PC-9 (cell line): ENCODE data around the gene SCAPER. TPM values are rescaled to one million over a fixed set of nuclear protein-coding genes. Genes with fewer than 3 reads are reported as not detected.

Experiments
- BruUV-seq: library from RNA; stranded (reverse); fragments of 400-500 nt; replicated peaks from 2 replicates; lab custom pipeline; 2021; lab: Mats Ljungman, UMichigan
- CTCF ChIA-PET: fragments of 300-600 bp; sonication (Branson Sonifier 250); formaldehyde crosslinking; loops from one replicate; lab custom pipeline; 2022; ENCODE audit warnings: antibody characterized with exemption; lab: Charles Lee
- POLR2A ChIA-PET: fragments of 300-600 bp; sonication (Branson Sonifier 250); formaldehyde crosslinking; loops from one replicate; lab custom pipeline; 2022; ENCODE audit warnings: antibody characterized with exemption; ENCODE audit not compliant: unreplicated experiment; lab: Charles Lee
- DNase-seq, 2 experiments: peaks; one replicate each; pipeline versions ENCODE4 v3.0.0 to v3.0.0-alpha.2; 2015 to 2022; ENCODE audit warnings: mixed read lengths in 1 of 2
- H2AFZ ChIP-seq: fragments of 200-600 bp; sonication (generic); 2 replicates; pipeline ENCODE4 v1.8.1; 2017; ENCODE audit warnings: antibody characterized with exemption
- H3F3A ChIP-seq: fragments of 200-600 bp; sonication (generic); 2 replicates; pipeline ENCODE4 v1.8.1; 2017; ENCODE audit warnings: antibody characterized with exemption, mild to moderate bottlenecking, low read depth; ENCODE audit not compliant: insufficient read depth
- H3K27ac ChIP-seq: fragments of 200-600 bp; sonication (generic); 2 replicates; pipeline ENCODE4 v1.6.1; 2016; ENCODE audit warnings: mixed run types
- H3K27me3 ChIP-seq: fragments of 200-600 bp; sonication (generic); 2 replicates; pipeline ENCODE4 v1.6.1; 2016; ENCODE audit warnings: low read depth, mixed run types; ENCODE audit not compliant: insufficient read depth
- H3K36me3 ChIP-seq: fragments of 200-600 bp; sonication (generic); 2 replicates; pipeline ENCODE4 v1.6.1; 2016; ENCODE audit warnings: low read depth, mixed run types
- H3K4me1 ChIP-seq: fragments of 200-600 bp; sonication (generic); replicated peaks from 2 replicates; pipeline ENCODE4 v1.6.1; 2016; ENCODE audit warnings: mixed run types; ENCODE audit not compliant: insufficient read depth
- H3K4me2 ChIP-seq: fragments of 200-600 bp; sonication (generic); 2 replicates; pipeline ENCODE4 v1.6.1; 2017; ENCODE audit warnings: mixed run types
- H3K4me3 ChIP-seq: fragments of 200-600 bp; sonication (generic); 2 replicates; pipeline ENCODE4 v1.6.1; 2016; ENCODE audit warnings: mixed run types
- H3K79me2 ChIP-seq: fragments of 200-600 bp; sonication (generic); 2 replicates; pipeline ENCODE4 v1.6.1; 2017; ENCODE audit warnings: low read depth, mixed run types
- H3K9me2 ChIP-seq: fragments of 200-600 bp; sonication (generic); 2 replicates; pipeline ENCODE4 v1.8.1; 2017; ENCODE audit warnings: mild to moderate bottlenecking; ENCODE audit not compliant: insufficient read depth
- H3K9me3 ChIP-seq: fragments of 200-600 bp; sonication (generic); 2 replicates; pipeline ENCODE4 v1.8.1; 2016; ENCODE audit warnings: low read depth; ENCODE audit not compliant: insufficient read depth
- H4K20me1 ChIP-seq: fragments of 200-600 bp; sonication (generic); 2 replicates; pipeline ENCODE4 v1.8.1; 2017; ENCODE audit not compliant: insufficient read depth
- EZH2 ChIP-seq: fragments of 200-600 bp; sonication (generic); IDR thresholded peaks from 2 replicates; pipeline ENCODE4 v1.8.0; 2017; ENCODE audit warnings: antibody characterized with exemption, low read depth
- intact Hi-C: fragments of 100-400 bp; cut with micrococcal nuclease; formaldehyde crosslinking; loops from one replicate; pipeline ENCODE4 v1.10.0; 2022; ENCODE audit not compliant: unreplicated experiment
- total RNA-seq: library from RNA; stranded (reverse); gene quantifications from 2 replicates; pipeline ENCODE4 v1.2.3, GENCODE V29; 2021
- TF ChIP-seq, protein P1 (sequence below): fragments of 200-600 bp; sonication (generic); conservative IDR thresholded peaks from 2 replicates; pipeline ENCODE4 v1.6.1; 2017; ENCODE audit warnings: mixed run types, antibody characterized with exemption, mild to moderate bottlenecking, moderate library complexity

Gene SCAPER
- total RNA-seq, 1 experiment from 2014 or later, result 18.7 TPM

DNA sequence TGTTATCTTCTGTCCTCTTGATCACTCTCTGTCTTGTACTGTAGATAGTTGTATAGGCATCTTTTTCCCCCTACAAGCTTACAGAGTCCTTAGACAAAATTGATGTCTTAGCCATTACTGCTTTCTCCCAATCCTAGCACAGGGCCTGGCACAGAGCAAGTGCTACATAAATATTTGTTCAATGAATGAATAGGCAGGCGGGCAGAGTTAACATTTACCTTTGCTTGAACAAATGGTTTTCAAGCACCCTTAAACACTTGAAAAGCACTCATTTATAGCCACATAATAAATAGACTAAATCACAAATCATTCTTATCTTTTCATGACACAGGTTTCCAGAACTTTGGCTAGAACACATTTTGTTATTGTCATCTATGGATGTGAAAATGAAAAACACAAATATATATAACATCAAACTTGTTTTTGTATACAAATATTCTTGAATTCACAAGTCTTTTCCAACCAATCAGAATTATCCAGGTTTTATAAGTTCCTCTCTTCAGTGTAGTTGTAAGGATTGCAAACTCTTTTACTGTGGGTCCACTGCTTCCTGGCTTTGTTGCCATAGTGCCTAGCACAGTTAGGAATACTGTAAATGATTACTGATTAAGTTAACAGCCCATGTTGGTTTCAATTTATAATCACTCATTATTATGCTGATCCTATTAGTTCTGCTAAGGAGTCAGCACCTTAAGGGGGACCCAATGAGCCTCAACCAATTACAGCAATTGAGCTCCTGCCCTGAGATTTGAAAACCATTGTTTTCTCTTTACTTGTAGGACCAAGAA is 506.6 kb downstream of the SCAPER start:
- Histone ChIP-seq H2AFZ (no peak overlapping the region), H3K36me3 (no peaks in the 10 kb centered on the region), H3K4me2 (no peak overlapping the region), H4K20me1 (no peaks in the 10 kb centered on the region), H3K79me2 (no peaks in the 10 kb centered on the region), H3K4me1 (0 out of 2 replicates have a peak, but pooled peaks cover 4% of the 10 kb centered on the region), H3F3A (no peaks in the 10 kb centered on the region), H3K9me3 (no peaks in the 10 kb centered on the region), H3K27ac (no peak overlapping the region), H3K4me3 (no peak overlapping the region), H3K9me2 (no peaks in the 10 kb centered on the region), H3K27me3 (no peaks in the 10 kb centered on the region)
- ChIA-PET CTCF (no interaction called here), POLR2A (no interaction called here)
- intact Hi-C loops, result no loop called here
- no peak for DNase-seq
- TF ChIP-seq, protein P1, sequence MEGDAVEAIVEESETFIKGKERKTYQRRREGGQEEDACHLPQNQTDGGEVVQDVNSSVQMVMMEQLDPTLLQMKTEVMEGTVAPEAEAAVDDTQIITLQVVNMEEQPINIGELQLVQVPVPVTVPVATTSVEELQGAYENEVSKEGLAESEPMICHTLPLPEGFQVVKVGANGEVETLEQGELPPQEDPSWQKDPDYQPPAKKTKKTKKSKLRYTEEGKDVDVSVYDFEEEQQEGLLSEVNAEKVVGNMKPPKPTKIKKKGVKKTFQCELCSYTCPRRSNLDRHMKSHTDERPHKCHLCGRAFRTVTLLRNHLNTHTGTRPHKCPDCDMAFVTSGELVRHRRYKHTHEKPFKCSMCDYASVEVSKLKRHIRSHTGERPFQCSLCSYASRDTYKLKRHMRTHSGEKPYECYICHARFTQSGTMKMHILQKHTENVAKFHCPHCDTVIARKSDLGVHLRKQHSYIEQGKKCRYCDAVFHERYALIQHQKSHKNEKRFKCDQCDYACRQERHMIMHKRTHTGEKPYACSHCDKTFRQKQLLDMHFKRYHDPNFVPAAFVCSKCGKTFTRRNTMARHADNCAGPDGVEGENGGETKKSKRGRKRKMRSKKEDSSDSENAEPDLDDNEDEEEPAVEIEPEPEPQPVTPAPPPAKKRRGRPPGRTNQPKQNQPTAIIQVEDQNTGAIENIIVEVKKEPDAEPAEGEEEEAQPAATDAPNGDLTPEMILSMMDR, result no peak
- TF ChIP-seq EZH2, result no peak
- BruUV-seq, result no TSS peak

DNA sequence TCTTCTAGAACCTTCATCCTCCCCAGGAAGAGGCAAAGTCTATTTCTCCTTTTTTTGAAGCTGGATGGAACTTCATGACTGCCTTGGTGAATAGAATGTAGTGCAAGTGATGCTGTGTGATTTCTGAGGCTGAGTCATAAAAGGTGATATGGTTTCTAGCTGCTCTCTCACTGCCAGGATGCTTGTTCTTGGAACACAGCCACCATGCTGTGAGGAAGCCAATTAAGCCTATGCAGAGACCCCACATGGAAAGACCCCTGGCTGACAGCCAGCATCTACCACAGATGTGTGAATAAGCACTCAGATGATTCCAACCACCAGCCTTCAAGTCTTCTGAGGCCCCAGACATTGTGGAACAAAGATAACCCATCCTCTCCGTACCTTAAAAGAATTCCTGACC is 511.5 kb downstream of the SCAPER start:
- H3K27me3 ChIP-seq, result no peaks in the 10 kb centered on the region
- H3K4me1 ChIP-seq, result peaks cover 12% of the 10 kb centered on the region
- POLR2A ChIA-PET, result no interaction called here
- H4K20me1 ChIP-seq, result no peaks in the 10 kb centered on the region
- H3F3A ChIP-seq, result peaks cover 5% of the 10 kb centered on the region; the same call in 1 of the 2 replicates
- H3K36me3 ChIP-seq, result no peaks in the 10 kb centered on the region
- no peaks in the 10 kb centered on the region for H3K9me2 ChIP-seq
- H3K4me2 ChIP-seq, result no peak overlapping the region
- intact Hi-C loops, result no loop called here
- H3K4me3 ChIP-seq, result no peak overlapping the region
- CTCF ChIA-PET, result no interaction called here
- no peak for DNase-seq
- H3K79me2 ChIP-seq, result no peaks in the 10 kb centered on the region
- no peak overlapping the region for H3K27ac ChIP-seq
- BruUV-seq, result no TSS peak
- no peak overlapping the region for H2AFZ ChIP-seq
- H3K9me3 ChIP-seq, result no peaks in the 10 kb centered on the region
- TF ChIP-seq, protein P1, result no peak
- TF ChIP-seq EZH2, result no peak

DNA sequence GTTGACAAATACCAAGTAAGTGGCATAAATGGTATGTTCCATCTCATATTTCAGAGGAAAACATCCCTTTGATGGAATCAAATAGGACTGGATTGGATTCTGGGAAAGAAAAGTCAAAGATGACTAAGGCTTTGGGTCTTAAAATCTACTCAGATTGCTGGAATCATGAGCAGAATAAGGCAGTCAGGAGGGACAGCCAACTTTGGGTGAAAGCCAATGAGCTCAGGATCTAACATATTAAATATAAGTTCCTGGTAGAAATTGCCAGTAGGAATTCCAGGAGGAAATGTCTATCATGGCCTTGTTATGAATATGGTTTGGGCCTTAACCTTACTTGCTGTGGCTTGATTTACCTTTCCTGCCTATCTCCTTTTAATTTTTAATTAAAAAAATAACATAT is 513.3 kb downstream of the SCAPER start:
- BruUV-seq, result no TSS peak
- Histone ChIP-seq H3K9me3 (no peaks in the 10 kb centered on the region), H3K36me3 (no peaks in the 10 kb centered on the region), H2AFZ (no peak overlapping the region), H3K79me2 (no peaks in the 10 kb centered on the region), H3K4me1 (peaks cover 12% of the 10 kb centered on the region), H3K27me3 (no peaks in the 10 kb centered on the region), H3K4me3 (no peak overlapping the region), H4K20me1 (no peaks in the 10 kb centered on the region), H3K4me2 (no peak overlapping the region), H3K9me2 (no peaks in the 10 kb centered on the region), H3F3A (peaks cover 5% of the 10 kb centered on the region; the same call in 1 of the 2 replicates), H3K27ac (no peak overlapping the region)
- intact Hi-C loops, result no loop called here
- DNase-seq, result no peak
- POLR2A ChIA-PET, result no interaction called here
- TF ChIP-seq, protein P1, result no peak
- no peak for TF ChIP-seq EZH2
- CTCF ChIA-PET, result no interaction called here
